ENCODE data around the gene CDK5RAP3. TPM values are rescaled to one million over a fixed set of nuclear protein-coding genes. Genes with fewer than 3 reads are reported as not detected.
A peak's percentile ranks its signal among the peaks of the same experiment; 100 is the strongest.

The CDK5RAP3 gene
- total RNA-seq, 1 experiment from 2014 or later = 149 TPM

DNA sequence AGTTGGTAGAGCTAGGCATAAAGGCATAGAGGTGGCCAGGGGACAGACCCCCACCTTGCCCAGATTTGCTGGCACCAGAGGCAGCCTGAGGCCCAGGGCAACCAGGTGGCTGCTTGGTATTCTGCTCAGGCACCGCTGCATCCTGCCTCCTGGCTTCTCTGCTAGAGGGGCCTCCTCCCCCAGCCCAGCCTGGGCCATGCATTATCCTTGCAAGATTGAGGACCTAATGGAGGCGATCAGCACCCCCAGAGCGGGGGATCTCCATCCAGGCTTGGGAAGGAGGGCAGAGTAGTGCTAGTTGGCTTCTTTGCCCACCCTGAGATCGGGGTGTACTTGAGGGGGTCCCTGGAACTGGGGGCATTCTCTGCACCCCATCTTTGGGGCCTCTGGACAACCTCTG, 23.8 kb downstream of the CDK5RAP3 start:
- Mint-ChIP-seq H3K9me3 (no peaks in the 10 kb centered on the region; a peak in 1 of 5 replicates), H3K4me3 (no peak overlapping the region), H3K36me3 (ENCODE audit: insufficient read depth in 1 of 3, low read depth in 3 of 3) (no peaks in the 10 kb centered on the region), H3K27me3 (ENCODE audit: low read depth) (peaks cover 1% of the 10 kb centered on the region), H3K27ac (peak overlapping the region in 1 of 3 experiments; percentile 68; a peak in 2 of 7 replicates), H3K4me1 (peaks cover 56 to 64% of the 10 kb centered on the region in 2 experiments)
- H3T11ph ChIP-seq (ENCODE audit: low read length) = no peak overlapping the region
- no peak overlapping the region for H2BK15ac ChIP-seq (ENCODE audit: low read depth, low read length)
- no peak overlapping the region for H3K27ac ChIP-seq (ENCODE audit: insufficient read length, low read depth, low read length)
- no peak for DNase-seq
- no peaks in the 10 kb centered on the region for H3K9me3 ChIP-seq (ENCODE audit: control insufficient read depth, low read depth, low read length)
- H3K4me1 ChIP-seq (ENCODE audit: insufficient read depth, low read length) = peaks cover 4% of the 10 kb centered on the region; the same call in 1 of the 2 replicates
- no peaks in the 10 kb centered on the region for H4K20me1 ChIP-seq (ENCODE audit: control insufficient read depth, insufficient read depth, insufficient read length)
- no peak overlapping the region for H2BK120ac ChIP-seq (ENCODE audit: low read depth, low read length, poor library complexity, severe bottlenecking)
- H3K9ac ChIP-seq (ENCODE audit: extremely low read depth, insufficient read length, low read length) = no peak overlapping the region
- no peak overlapping the region for H3K4me2 ChIP-seq (ENCODE audit: insufficient read depth, insufficient read length, low read length)
- H2BK12ac ChIP-seq (ENCODE audit: insufficient read length, low read depth, low read length) = no peak overlapping the region
- H3K23ac ChIP-seq (ENCODE audit: insufficient read length, low read depth, low read length) = no peak overlapping the region
- no peak overlapping the region for H4K5ac ChIP-seq (ENCODE audit: insufficient read length, low read depth, low read length)
- H3K4ac ChIP-seq (ENCODE audit: low read depth, low read length) = no peak overlapping the region
- no peak overlapping the region for H4K8ac ChIP-seq (replicated peaks; ENCODE audit: insufficient read length, low read depth, low read length)
- no peak overlapping the region for H3K56ac ChIP-seq (ENCODE audit: insufficient read length, low read depth, low read length)
- TF ChIP-seq, protein P1, sequence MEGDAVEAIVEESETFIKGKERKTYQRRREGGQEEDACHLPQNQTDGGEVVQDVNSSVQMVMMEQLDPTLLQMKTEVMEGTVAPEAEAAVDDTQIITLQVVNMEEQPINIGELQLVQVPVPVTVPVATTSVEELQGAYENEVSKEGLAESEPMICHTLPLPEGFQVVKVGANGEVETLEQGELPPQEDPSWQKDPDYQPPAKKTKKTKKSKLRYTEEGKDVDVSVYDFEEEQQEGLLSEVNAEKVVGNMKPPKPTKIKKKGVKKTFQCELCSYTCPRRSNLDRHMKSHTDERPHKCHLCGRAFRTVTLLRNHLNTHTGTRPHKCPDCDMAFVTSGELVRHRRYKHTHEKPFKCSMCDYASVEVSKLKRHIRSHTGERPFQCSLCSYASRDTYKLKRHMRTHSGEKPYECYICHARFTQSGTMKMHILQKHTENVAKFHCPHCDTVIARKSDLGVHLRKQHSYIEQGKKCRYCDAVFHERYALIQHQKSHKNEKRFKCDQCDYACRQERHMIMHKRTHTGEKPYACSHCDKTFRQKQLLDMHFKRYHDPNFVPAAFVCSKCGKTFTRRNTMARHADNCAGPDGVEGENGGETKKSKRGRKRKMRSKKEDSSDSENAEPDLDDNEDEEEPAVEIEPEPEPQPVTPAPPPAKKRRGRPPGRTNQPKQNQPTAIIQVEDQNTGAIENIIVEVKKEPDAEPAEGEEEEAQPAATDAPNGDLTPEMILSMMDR (conservative IDR thresholded peaks at IDR 0.05) = no peak
- no peak overlapping the region for H2AFZ ChIP-seq (ENCODE audit: low read length)
- H2BK20ac ChIP-seq (ENCODE audit: low read depth, low read length, poor library complexity, severe bottlenecking) = no peak overlapping the region
- H4K91ac ChIP-seq (ENCODE audit: insufficient read length, low read depth, low read length) = no peak overlapping the region
- no CpG with 5 or more reads among the region's 4 CpGs for WGBS (ENCODE audit: extremely low coverage, insufficient read length, low lambda C conversion rate)
- H3K27me3 ChIP-seq (ENCODE audit: insufficient read depth, low read length) = no peaks in the 10 kb centered on the region
- no peak overlapping the region for H2BK5ac ChIP-seq (ENCODE audit: insufficient read length, low read length)
- H3K14ac ChIP-seq (ENCODE audit: insufficient read depth, low read length) = no peak overlapping the region
- no peak overlapping the region for H2AK5ac ChIP-seq (ENCODE audit: insufficient read length, low read length)
- H3K79me2 ChIP-seq (ENCODE audit: insufficient read depth, low read length) = no peaks in the 10 kb centered on the region
- H3K23me2 ChIP-seq (ENCODE audit: insufficient read length, low read depth, low read length, poor library complexity, severe bottlenecking) = no peaks in the 10 kb centered on the region
- H3K79me1 ChIP-seq (ENCODE audit: insufficient read depth, low read depth, low read length, poor library complexity, severe bottlenecking) = no peaks in the 10 kb centered on the region
- no peak overlapping the region for H3K18ac ChIP-seq (ENCODE audit: insufficient read length, low read depth, low read length)
